Right lobe of liver (tissue), 6 donors: Measurements from ENCODE around the gene NSRP1. TPM values are rescaled to one million over a fixed set of nuclear protein-coding genes. Genes with fewer than 3 reads are reported as not detected.

Experiments
- ATAC-seq, 4 donors: fragments of 200-7000 bp; cut with Tn5 transposase; one replicate each; pipeline ENCODE4 v1.9.1; 2020; ENCODE audit warnings: mild to moderate bottlenecking in 4 of 4, moderate library complexity in 4 of 4
- DNase-seq, 3 donors: peaks; one replicate each; pipeline ENCODE4 v3.0.0-alpha.2; 2020
- H3K27ac ChIP-seq, 3 donors: fragments of 200-600 bp; one replicate each; pipeline ENCODE4 v1.8.0; 2022
- H3K27me3 ChIP-seq, 2 donors: fragments of 200-600 bp; one replicate each; pipeline ENCODE4 v1.8.0; 2022
- H3K36me3 ChIP-seq, 4 donors: fragments of 200-600 bp; sonication (generic) in 1 of 4; one replicate each; pipeline versions ENCODE4 v1.5.1 to v1.8.0; 2017 to 2022; ENCODE audit warnings: control low read depth in 1 of 4
- H3K4me1 ChIP-seq, 4 donors: fragments of 200-600 bp; sonication (generic) in 1 of 4; one replicate each; pipeline versions ENCODE4 v1.5.1 to v1.8.0; 2017 to 2022; ENCODE audit warnings: control low read depth in 1 of 4
- H3K4me3 ChIP-seq, 3 donors: fragments of 200-600 bp; one replicate each; pipeline ENCODE4 v1.8.0; 2022
- H3K9me3 ChIP-seq, 4 donors: fragments of 200-600 bp; sonication (generic) in 1 of 4; one replicate each; pipeline versions ENCODE4 v1.5.1 to v1.8.0; 2017 to 2022; ENCODE audit warnings: control low read depth in 1 of 4
- CTCF ChIP-seq, 4 donors: fragments of 200-600 bp in 3 of 4; fragments of 450-650 bp in 1 of 4; IDR thresholded peaks; one replicate each; pipeline versions ENCODE4 v1.5.1 to v1.8.0; 2016 to 2022; ENCODE audit warnings: antibody characterized with exemption in 4 of 4, mild to moderate bottlenecking in 2 of 4
- POLR2A ChIP-seq: fragments of 450-650 bp; IDR thresholded peaks from one replicate; pipeline ENCODE4 v1.6.1; 2017; ENCODE audit warnings: antibody characterized with exemption, mild to moderate bottlenecking
- WGBS: methylation state at CpG from one replicate; pipeline ENCODE4 v1.1.6; 2018; ENCODE audit warnings: low coverage, low lambda C conversion rate; ENCODE audit not compliant: insufficient coverage; ENCODE audit errors: missing lambda C conversion rate; 5-methylcytosine and 5-hydroxymethylcytosine counted together
- intact Hi-C, 2 donors: fragments of 100-400 bp; cut with DNase I; formaldehyde crosslinking; loops; one replicate each; pipeline versions ENCODE4 v1.11.2 to v1.14.1; 2022
- total RNA-seq, 6 experiments: library from RNA; depleted of rRNA in 2 of 6; stranded (reverse); fragments of >200 nt in 2 of 6; fragmentation: NEBNext Ultra II Directional in 3 of 6; extraction: Animal tissue kit (Norgen Biotek cat#: 25700) in 3 of 6; gene quantifications; one replicate each; pipeline versions ENCODE4 v1.1.0 to v1.2.4, GENCODE V29; 2016 to 2023
- donor health status: DM: no; HTN: yes; CAD: no.
- donor health status: DM: no; HTN: no; CAD: no.
- donor health status: DM: no; HTN: no; CAD: no.
- donor health status: DM: no; HTN: yes; CAD: no.
- donor health status: DM: no; HTN: yes; CAD: no.

The NSRP1 gene
- total RNA-seq, 6 experiments from 2014 or later = 5.8 to 11.7 (median 8.1) TPM

GRCh38 chr17:30103921-30104320 lies 12.7 kb upstream of the NSRP1 start:
- intact Hi-C loops = no loop called here
- no peaks in the 10 kb centered on the region for H3K27me3 ChIP-seq
- no peak overlapping the region for H3K27ac ChIP-seq
- 70% methylated on average over 1 of the region's 1 CpG for WGBS
- ATAC-seq (no peak), DNase-seq (no peak)
- no peaks in the 10 kb centered on the region for H3K9me3 ChIP-seq
- no peaks in the 10 kb centered on the region for H3K36me3 ChIP-seq
- TF ChIP-seq CTCF (IDR thresholded peaks at IDR 0.05) (no peak), POLR2A (no peak)
- H3K4me3 ChIP-seq = no peak overlapping the region
- no peaks in the 10 kb centered on the region for H3K4me1 ChIP-seq

- Histone ChIP-seq H3K9me3 (no peaks in the 10 kb centered on the region), H3K4me1 (no peaks in the 10 kb centered on the region), H3K36me3 (no peaks in the 10 kb centered on the region), H3K27me3 (no peaks in the 10 kb centered on the region), H3K27ac (no peak overlapping the region), H3K4me3 (peak overlapping the region in 2 of 3 donors; percentile 19 to 36)
- ATAC-seq = peak; percentile 98 to 100 (median 99)
- 19% methylated on average over 29 of the region's 29 CpGs for WGBS
- TF ChIP-seq POLR2A (no peak), CTCF (IDR thresholded peaks at IDR 0.05) (peak; percentile 77 to 96 (median 92))
- peak; percentile 68 to 79 (median 75) for DNase-seq
- intact Hi-C loops = no loop called here
These were observed 11.9 kb upstream of the NSRP1 start for GRCh38 chr17:30104575-30105339.

- ATAC-seq (no peak), DNase-seq (no peak)
- H3K27ac ChIP-seq = no peak overlapping the region
- intact Hi-C loops = no loop called here
- TF ChIP-seq CTCF (IDR thresholded peaks at IDR 0.05) (no peak), POLR2A (no peak)
- no peaks in the 10 kb centered on the region for H3K36me3 ChIP-seq
- no peak overlapping the region for H3K4me3 ChIP-seq
- H3K4me1 ChIP-seq = peaks cover 0 to 13% (median 2%) of the 10 kb centered on the region in 4 donors
- H3K9me3 ChIP-seq = no peaks in the 10 kb centered on the region
- H3K27me3 ChIP-seq = no peaks in the 10 kb centered on the region
These were observed 3.8 kb upstream of the NSRP1 start for GRCh38 chr17:30112794-30113193.

- peak in 3 of 4 donors; percentile 25 to 56 (median 27) for ATAC-seq
- Histone ChIP-seq H3K27me3 (no peaks in the 10 kb centered on the region), H3K36me3 (no peaks in the 10 kb centered on the region), H3K9me3 (no peaks in the 10 kb centered on the region), H3K4me3 (no peak overlapping the region), H3K4me1 (peaks cover 0 to 17% (median 4%) of the 10 kb centered on the region in 4 donors), H3K27ac (no peak overlapping the region)
- peak in 2 of 3 donors; percentile 35 to 62 for DNase-seq
- intact Hi-C loops = no loop called here
- TF ChIP-seq CTCF (IDR thresholded peaks at IDR 0.05) (no peak), POLR2A (no peak)
These were observed 3.4 kb upstream of the NSRP1 start for GRCh38 chr17:30113213-30113612.
